ENCODE measurements around the gene CBL. TPM values are rescaled to one million over a fixed set of nuclear protein-coding genes. Genes with fewer than 3 reads are reported as not detected.

Gene CBL
- total RNA-seq, 1 donor from 2014 or later: 42.1 TPM

GRCh38 chr11:119305556-119306372, 99.6 kb downstream of the CBL start:
- intact Hi-C loops (cut with micrococcal nuclease): loop anchor here (2.0 kb wide), 1 partner anchor 17 kb away; no protein-coding TSS in a partner anchor

- intact Hi-C loops (cut with micrococcal nuclease): loop anchor here (2.0 kb wide), 1 partner anchor 16 kb away; no protein-coding TSS in a partner anchor
Observed at GRCh38 chr11:119306373-119306890, 100.3 kb downstream of the CBL start.

GRCh38 chr11:119307219-119307618, 101.1 kb downstream of the CBL start:
- intact Hi-C loops (cut with micrococcal nuclease): loop anchor here (2.0 kb wide), 1 partner anchor 16 kb away; no protein-coding TSS in a partner anchor

- intact Hi-C loops (cut with micrococcal nuclease): loop anchor here (2.0 kb wide), 1 partner anchor 15 kb away; no protein-coding TSS in a partner anchor
Observed at GRCh38 chr11:119307974-119308373, 101.8 kb downstream of the CBL start.

- intact Hi-C loops (cut with micrococcal nuclease): no loop called here
Observed at GRCh38 chr11:119309411-119309810, 103.3 kb downstream of the CBL start.

GRCh38 chr11:119309953-119310681, 104.0 kb downstream of the CBL start:
- intact Hi-C loops (cut with micrococcal nuclease): no loop called here

GRCh38 chr11:119310682-119311052, 104.5 kb downstream of the CBL start:
- intact Hi-C loops (cut with micrococcal nuclease): no loop called here

- intact Hi-C loops (cut with micrococcal nuclease): no loop called here
Observed at GRCh38 chr11:119314726-119315125, 108.6 kb downstream of the CBL start.

- intact Hi-C loops (cut with micrococcal nuclease): loop anchor here (2.0 kb wide), 1 partner anchor 221 kb away; a partner anchor contains a TSS
Observed at GRCh38 chr11:119315131-119316015, 109.2 kb downstream of the CBL start.

- intact Hi-C loops (cut with micrococcal nuclease): loop anchor here (2.0 kb wide), 1 partner anchor 221 kb away; a partner anchor contains a TSS
Observed at GRCh38 chr11:119316016-119316728, 110.0 kb downstream of the CBL start.

- intact Hi-C loops (cut with micrococcal nuclease): loop anchor here (2.0 kb wide), 1 partner anchor 222 kb away; a partner anchor contains a TSS
Observed at GRCh38 chr11:119316729-119317591, 110.8 kb downstream of the CBL start, which contains the start of gene MCAM. Gene MCAM (minus strand): TSS chr11:119317130. CDS start chr11:119317101, 29 bp downstream.

GRCh38 chr11:119317592-119318239, 111.6 kb downstream of the CBL start:
- intact Hi-C loops (cut with micrococcal nuclease): loop anchor here (2.0 kb wide), 1 partner anchor 223 kb away; a partner anchor contains a TSS

- intact Hi-C loops (cut with micrococcal nuclease): no loop called here
Observed at GRCh38 chr11:119318240-119319135, 112.3 kb downstream of the CBL start.

GRCh38 chr11:119319136-119319699, 113.1 kb downstream of the CBL start:
- intact Hi-C loops (cut with micrococcal nuclease): no loop called here

- intact Hi-C loops (cut with micrococcal nuclease): loop anchor here (5.0 kb wide), 2 partner anchors 302 to 407 kb away; partner anchors contain the start of genes RPS25 and TRAPPC4
Observed at GRCh38 chr11:119319700-119320239, 113.6 kb downstream of the CBL start.

GRCh38 chr11:119320240-119320775, 114.2 kb downstream of the CBL start:
- intact Hi-C loops (cut with micrococcal nuclease): loop anchor here (5.0 kb wide), 2 partner anchors 303 to 408 kb away; partner anchors contain the start of genes RPS25 and TRAPPC4

Data from T-helper 1 cell treated with Interleukin-12 subunit alpha and Interleukin-12 subunit beta and Interleukin-4 antibody, amounts not matched to agents 30 ng/mL and 1 ng/mL, for 36 hours (primary cell).